Karpas-422 (cell line): ENCODE measurements around the gene TCAP. TPM values are rescaled to one million over a fixed set of nuclear protein-coding genes. Genes with fewer than 3 reads are reported as not detected.
A peak's percentile ranks its signal among the peaks of the same experiment; 100 is the strongest.

ENCODE experiments used
- DNase-seq: peaks from one replicate; pipeline ENCODE4 v3.0.0-alpha.2; 2015
- H2AFZ ChIP-seq: fragments of 200-600 bp; sonication (generic); 2 replicates; pipeline ENCODE4 v1.6.1; 2014; ENCODE audit warnings: antibody characterized with exemption, low read length, mixed read lengths
- H3K27ac ChIP-seq: fragments of 200-600 bp; sonication (generic); 2 replicates; pipeline ENCODE4 v1.5.1; 2014; ENCODE audit warnings: mild to moderate bottlenecking, low read length, moderate library complexity
- H3K27me3 ChIP-seq: fragments of 200-600 bp; sonication (generic); 2 replicates; pipeline ENCODE4 v1.6.1; 2014; ENCODE audit warnings: low read length, mixed read lengths
- H3K36me3 ChIP-seq: fragments of 200-600 bp; sonication (generic); 2 replicates; pipeline ENCODE4 v1.6.1; 2014; ENCODE audit warnings: low read length, mixed read lengths; ENCODE audit not compliant: insufficient read depth
- H3K4me1 ChIP-seq: fragments of 200-600 bp; sonication (generic); 2 replicates; pipeline ENCODE4 v1.6.1; 2014; ENCODE audit warnings: mild to moderate bottlenecking, low read length, mixed read lengths
- H3K4me2 ChIP-seq: fragments of 200-600 bp; sonication (generic); 2 replicates; pipeline ENCODE4 v1.6.1; 2014; ENCODE audit warnings: low read length, low read depth, mild to moderate bottlenecking; ENCODE audit not compliant: poor library complexity, severe bottlenecking
- H3K4me3 ChIP-seq: fragments of 200-600 bp; sonication (generic); 2 replicates; pipeline ENCODE4 v1.5.1; 2014; ENCODE audit warnings: mild to moderate bottlenecking, antibody characterized with exemption, low read length, mixed read lengths
- H3K79me2 ChIP-seq: fragments of 200-600 bp; sonication (generic); 2 replicates; pipeline ENCODE4 v1.6.1; 2014; ENCODE audit warnings: mild to moderate bottlenecking, low read length, mixed read lengths
- H3K9ac ChIP-seq: fragments of 200-600 bp; sonication (generic); 2 replicates; pipeline ENCODE4 v1.6.0; 2014; ENCODE audit warnings: low read length
- H3K9me2 ChIP-seq: fragments of 200-600 bp; sonication (generic), shearing (Covaris generic); replicated peaks from 2 replicates; pipeline ENCODE4 v1.6.0; 2014; ENCODE audit warnings: mild to moderate bottlenecking, low read length, moderate library complexity; ENCODE audit not compliant: insufficient read depth
- H3K9me3 ChIP-seq: fragments of 300-700, 200-600 bp; sonication (generic); 2 replicates; pipeline ENCODE4 v1.6.1; 2014; ENCODE audit warnings: low read length, mixed read lengths
- H4K20me1 ChIP-seq: fragments of 200-600 bp; sonication (generic); 2 replicates; pipeline ENCODE4 v1.6.1; 2014; ENCODE audit warnings: mild to moderate bottlenecking, antibody characterized with exemption, low read length, low read depth; ENCODE audit not compliant: insufficient read depth
- total RNA-seq: library from RNA; depleted of rRNA; stranded (reverse); fragments of >200 nt; shearing (Covaris generic); gene quantifications from 2 replicates; pipeline ENCODE4 v1.2.3, GENCODE V29; 2014; ENCODE audit warnings: low replicate concordance

The TCAP gene
- total RNA-seq, 1 experiment from 2014 or later: 1.5 TPM

DNA sequence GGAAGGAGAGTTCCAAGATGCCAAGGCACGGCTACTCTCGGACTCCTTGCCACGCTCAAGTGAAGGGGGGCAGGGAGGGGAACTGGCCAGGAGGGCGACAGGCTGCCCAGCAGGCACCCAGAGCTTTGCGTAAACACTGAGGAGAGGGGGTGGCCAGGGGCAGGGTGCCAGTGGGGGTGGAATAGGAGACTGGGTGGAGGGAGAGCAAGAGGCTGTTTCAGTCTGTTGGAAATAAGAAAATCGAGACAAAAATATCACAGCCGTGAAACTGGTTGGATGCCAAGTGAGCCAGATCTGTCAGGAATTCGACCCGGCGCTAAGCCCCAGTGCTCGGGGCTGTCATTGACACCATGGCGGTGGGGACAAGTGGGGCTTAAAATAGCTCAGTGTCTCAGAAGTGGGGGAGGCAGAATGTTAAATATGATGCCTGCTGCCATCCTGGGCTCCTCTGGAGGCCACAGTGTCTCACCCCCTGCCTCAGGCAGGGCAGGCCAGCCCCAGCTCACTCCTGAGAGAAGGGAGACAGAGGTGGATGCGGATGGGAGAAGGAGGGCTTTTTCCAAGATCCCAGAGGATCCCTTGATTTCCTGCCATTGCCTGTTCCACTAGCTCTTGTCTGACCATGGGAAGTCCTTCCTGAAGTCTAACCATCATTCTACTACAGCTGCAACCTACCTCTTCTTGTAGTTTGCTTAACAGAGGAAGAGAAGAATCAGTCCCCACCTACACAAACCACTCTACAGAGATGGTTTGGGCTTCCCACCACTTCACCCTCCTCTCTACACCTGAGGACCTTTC is 12.6 kb downstream of the TCAP start:
- Histone ChIP-seq H3K27me3 (no peaks in the 10 kb centered on the region), H3K27ac (no peak overlapping the region; the same call in 1 of the 2 replicates), H3K9me3 (no peaks in the 10 kb centered on the region), H3K36me3 (no peaks in the 10 kb centered on the region), H3K4me2 (peak overlapping the region; percentile 50), H3K4me1 (peaks cover 65% of the 10 kb centered on the region), H3K79me2 (no peaks in the 10 kb centered on the region), H2AFZ (no peak overlapping the region), H4K20me1 (no peaks in the 10 kb centered on the region), H3K9me2 (no peaks in the 10 kb centered on the region), H3K9ac (peak overlapping the region; percentile 37), H3K4me3 (no peak overlapping the region)
- no peak for DNase-seq

DNA sequence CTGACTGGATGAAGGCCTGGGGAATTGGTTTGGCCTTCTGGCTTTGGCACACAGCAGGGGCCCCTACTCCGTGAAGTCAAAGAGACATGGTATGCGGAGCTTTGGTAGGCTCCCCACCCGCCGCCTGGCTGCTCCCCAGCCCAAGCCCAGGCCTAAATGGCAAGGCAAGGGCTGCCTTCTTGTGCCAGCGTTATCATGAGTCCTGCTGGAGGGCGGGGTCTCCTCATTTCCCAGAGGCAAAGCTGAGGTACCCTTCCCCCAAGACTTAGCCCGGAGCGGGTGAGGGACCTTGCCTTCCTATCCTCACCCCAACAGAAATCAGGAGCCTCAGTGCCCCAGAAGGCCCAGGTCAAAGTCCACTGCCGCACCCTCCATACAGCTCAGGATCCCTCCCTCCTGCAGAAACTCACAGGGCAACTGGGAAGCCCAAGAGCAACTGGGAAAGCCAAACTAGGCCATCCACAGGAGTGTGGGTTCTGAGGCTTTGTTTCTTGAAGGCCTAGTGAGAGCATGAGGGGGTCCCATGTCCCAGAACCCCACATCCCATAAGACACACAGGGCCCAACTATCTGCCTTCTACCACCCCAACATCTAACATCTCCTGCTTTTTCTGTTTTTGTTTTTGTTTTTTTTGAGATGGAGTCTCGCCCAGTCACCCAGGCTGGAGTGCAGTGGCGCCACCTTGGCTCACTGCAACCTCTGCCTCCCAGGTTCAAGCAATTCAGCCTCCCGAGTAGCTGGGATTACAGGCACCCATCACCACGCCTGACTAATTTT is 13.4 kb downstream of the TCAP start:
- Histone ChIP-seq H3K4me1 (peaks cover 63% of the 10 kb centered on the region), H3K27me3 (no peaks in the 10 kb centered on the region), H3K36me3 (no peaks in the 10 kb centered on the region), H2AFZ (no peak overlapping the region), H3K9ac (no peak overlapping the region; the same call in 1 of the 2 replicates), H3K9me2 (no peaks in the 10 kb centered on the region), H4K20me1 (no peaks in the 10 kb centered on the region), H3K27ac (no peak overlapping the region), H3K4me3 (no peak overlapping the region), H3K9me3 (no peaks in the 10 kb centered on the region), H3K4me2 (no peak overlapping the region), H3K79me2 (no peaks in the 10 kb centered on the region)
- DNase-seq: no peak

DNA sequence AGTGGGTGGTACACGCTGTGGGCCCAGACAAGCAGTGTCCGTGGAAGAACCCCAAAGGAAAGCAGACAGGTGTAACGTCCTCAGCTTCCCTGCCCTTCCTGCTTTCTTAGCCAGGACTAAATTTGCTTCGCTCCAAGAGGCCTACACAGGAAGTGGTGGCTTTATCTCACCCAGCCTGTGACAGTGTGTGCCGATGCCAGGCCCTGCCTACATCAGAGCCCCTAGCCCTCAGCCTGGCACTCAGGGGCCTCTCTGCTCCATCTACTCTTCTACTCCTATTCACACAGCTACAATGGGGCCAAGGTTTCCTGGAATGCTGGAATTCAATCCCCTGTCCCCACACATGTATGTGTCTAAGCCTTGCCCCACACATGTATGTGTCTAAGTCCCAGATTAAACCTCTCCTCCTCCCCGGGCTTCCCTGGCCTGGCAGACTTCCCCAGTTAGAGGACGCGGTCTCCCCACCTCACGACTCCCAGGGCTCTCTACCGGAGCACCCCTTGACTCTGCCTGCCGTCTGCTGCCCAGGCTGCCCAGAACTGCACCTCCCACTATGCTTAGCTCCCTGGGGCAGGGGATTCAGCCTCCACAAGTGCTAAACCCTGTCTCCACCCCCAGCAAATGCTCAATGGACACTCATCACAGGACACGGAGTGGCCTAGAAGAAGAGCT is 14.5 kb downstream of the TCAP start:
- H3K9ac ChIP-seq: peak overlapping the region; percentile 36; the same call in 1 of the 2 replicates
- no peak overlapping the region for H2AFZ ChIP-seq
- no peaks in the 10 kb centered on the region for H3K79me2 ChIP-seq
- DNase-seq: no peak
- H3K4me3 ChIP-seq: no peak overlapping the region
- H3K27me3 ChIP-seq: no peaks in the 10 kb centered on the region
- H3K9me3 ChIP-seq: no peaks in the 10 kb centered on the region
- H4K20me1 ChIP-seq: no peaks in the 10 kb centered on the region
- H3K9me2 ChIP-seq: no peaks in the 10 kb centered on the region
- H3K4me1 ChIP-seq: peaks cover 52% of the 10 kb centered on the region
- H3K36me3 ChIP-seq: no peaks in the 10 kb centered on the region
- peak overlapping the region; percentile 12 for H3K4me2 ChIP-seq
- no peak overlapping the region; the same call in 1 of the 2 replicates for H3K27ac ChIP-seq

DNA sequence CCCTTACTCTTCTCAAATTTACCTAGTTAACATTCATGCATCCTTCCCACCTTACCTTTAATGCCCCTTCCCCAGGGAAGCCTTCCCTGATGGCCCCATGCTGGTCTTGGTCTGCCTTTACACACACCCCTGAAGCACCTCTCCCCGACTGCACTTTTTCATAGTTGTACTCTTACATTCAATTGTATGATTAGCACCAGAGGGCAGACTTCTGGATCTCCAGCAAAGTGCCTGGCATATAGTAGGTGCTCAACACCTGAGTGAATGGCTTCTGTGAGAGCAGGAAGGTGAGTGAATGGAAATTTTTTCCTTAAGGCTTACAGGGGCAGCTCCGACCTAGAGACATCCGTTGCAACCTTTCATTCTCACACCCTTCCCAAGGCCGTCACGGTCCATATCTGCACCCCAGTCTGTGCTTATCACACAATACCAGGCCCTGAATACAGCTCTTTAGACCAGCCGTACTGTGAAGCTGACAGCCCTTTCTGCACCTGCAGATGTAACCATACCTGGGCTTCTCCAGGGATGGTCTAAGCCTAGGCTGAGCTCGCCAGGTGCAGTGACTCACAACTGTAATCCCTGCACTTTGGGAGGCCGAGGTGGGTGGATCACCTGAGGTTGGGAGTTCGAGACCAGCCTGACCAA is 18.3 kb downstream of the TCAP start:
- no peaks in the 10 kb centered on the region for H3K36me3 ChIP-seq
- no peaks in the 10 kb centered on the region for H3K79me2 ChIP-seq
- no peak overlapping the region for H3K4me3 ChIP-seq
- no peak overlapping the region for H3K27ac ChIP-seq
- peaks cover 27% of the 10 kb centered on the region for H3K4me1 ChIP-seq
- no peak overlapping the region for H3K9ac ChIP-seq
- no peak overlapping the region for H2AFZ ChIP-seq
- no peaks in the 10 kb centered on the region for H4K20me1 ChIP-seq
- H3K27me3 ChIP-seq: no peaks in the 10 kb centered on the region
- no peak for DNase-seq
- H3K4me2 ChIP-seq: no peak overlapping the region
- H3K9me3 ChIP-seq: no peaks in the 10 kb centered on the region
- no peaks in the 10 kb centered on the region for H3K9me2 ChIP-seq

DNA sequence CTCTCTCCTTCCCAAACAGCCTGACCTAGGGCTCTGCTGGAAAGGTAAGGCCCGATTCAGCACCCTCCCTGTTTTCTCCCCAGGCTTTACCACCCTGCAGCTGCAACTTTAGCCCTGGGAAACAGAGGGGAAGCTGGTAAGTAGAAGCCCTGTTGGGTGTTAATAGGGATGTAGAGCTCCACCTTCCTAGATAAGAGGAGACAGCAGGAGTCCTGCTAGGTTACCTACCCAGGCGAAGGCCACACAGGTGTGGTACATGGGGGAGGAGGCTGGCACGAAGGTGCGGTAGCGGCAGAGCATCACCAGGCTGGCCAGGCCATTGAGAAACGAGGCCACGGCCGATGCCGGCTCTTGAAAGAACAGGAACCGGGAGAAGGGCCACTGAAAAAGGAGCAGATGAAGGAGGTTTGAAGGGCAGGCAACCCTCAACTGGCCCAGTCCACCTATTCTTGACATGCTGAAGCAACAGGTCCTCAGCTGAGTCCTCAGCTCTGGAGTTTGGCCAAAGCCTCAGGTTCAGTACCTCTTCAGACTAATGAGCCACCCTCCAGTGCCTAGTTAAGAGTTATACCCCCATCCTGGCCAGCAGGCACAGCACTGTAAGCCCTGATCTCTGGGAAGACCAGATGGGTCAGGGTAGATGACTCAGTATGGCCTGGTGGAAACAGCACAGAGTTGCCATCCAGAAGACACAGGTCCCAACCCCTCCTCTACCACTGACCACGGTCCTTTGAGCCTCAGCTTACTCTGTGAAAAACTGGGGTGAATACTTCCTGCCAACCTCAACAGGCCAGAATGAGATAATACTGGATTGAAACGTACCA is 19.4 kb downstream of the TCAP start:
- no peak for DNase-seq
- no peaks in the 10 kb centered on the region for H3K79me2 ChIP-seq
- no peak overlapping the region for H3K27ac ChIP-seq
- H3K36me3 ChIP-seq: no peaks in the 10 kb centered on the region
- no peak overlapping the region for H2AFZ ChIP-seq
- H3K27me3 ChIP-seq: no peaks in the 10 kb centered on the region
- H3K9ac ChIP-seq: no peak overlapping the region
- no peaks in the 10 kb centered on the region for H3K9me2 ChIP-seq
- H3K4me1 ChIP-seq: peaks cover 32% of the 10 kb centered on the region
- H3K9me3 ChIP-seq: no peaks in the 10 kb centered on the region
- no peak overlapping the region for H3K4me3 ChIP-seq
- H4K20me1 ChIP-seq: no peaks in the 10 kb centered on the region
- no peak overlapping the region for H3K4me2 ChIP-seq

DNA sequence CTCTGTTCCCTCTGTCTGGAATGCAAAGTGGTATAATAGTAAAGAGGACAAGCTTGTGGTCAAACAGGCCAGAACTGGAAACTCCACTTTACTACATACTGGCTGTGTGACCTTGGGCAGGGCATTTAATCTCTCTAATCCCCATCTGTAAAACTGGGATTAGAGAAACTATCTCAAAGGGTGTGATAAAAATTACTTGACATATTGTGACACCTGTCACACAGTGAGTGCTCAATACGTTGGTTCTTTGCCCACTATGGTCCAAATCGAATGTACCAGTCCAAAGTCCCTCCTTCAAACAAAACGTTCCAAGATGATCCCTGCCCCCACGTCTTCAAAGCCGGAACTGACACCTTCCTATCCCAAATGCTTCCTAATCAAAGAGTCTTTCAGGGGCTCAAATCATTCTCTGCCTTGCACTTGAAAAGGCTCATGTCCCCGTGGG is 22.0 kb downstream of the TCAP start:
- peak overlapping the region; percentile 84 for H3K4me3 ChIP-seq
- H3K9ac ChIP-seq: peak overlapping the region; percentile 79
- H3K27ac ChIP-seq: peak overlapping the region; percentile 81; the same call in 1 of the 2 replicates
- peak overlapping the region; percentile 96 for H3K4me2 ChIP-seq
- H3K36me3 ChIP-seq: no peaks in the 10 kb centered on the region
- H3K4me1 ChIP-seq: peaks cover 20% of the 10 kb centered on the region
- no peaks in the 10 kb centered on the region for H3K79me2 ChIP-seq
- H3K9me3 ChIP-seq: no peaks in the 10 kb centered on the region
- no peaks in the 10 kb centered on the region for H4K20me1 ChIP-seq
- no peaks in the 10 kb centered on the region for H3K9me2 ChIP-seq
- H2AFZ ChIP-seq: peak overlapping the region; percentile 29; the same call in 1 of the 2 replicates
- DNase-seq: no peak
- H3K27me3 ChIP-seq: no peaks in the 10 kb centered on the region
